Kidney glomerular epithelial cell (primary cell): ENCODE results near the gene LRRC37B.
A peak's percentile ranks its signal among the peaks of the same experiment; 100 is the strongest.
"Not testable (repeated sequence)": the region's sequence is repeated elsewhere in the genome, so short reads cannot be mapped to it uniquely, and the experiment has no call there.

Experiments used
- DNase-seq: peaks from one replicate; lab custom pipeline; 2025; lab: John Stamatoyannopoulos, UW

Gene LRRC37B

DNA sequence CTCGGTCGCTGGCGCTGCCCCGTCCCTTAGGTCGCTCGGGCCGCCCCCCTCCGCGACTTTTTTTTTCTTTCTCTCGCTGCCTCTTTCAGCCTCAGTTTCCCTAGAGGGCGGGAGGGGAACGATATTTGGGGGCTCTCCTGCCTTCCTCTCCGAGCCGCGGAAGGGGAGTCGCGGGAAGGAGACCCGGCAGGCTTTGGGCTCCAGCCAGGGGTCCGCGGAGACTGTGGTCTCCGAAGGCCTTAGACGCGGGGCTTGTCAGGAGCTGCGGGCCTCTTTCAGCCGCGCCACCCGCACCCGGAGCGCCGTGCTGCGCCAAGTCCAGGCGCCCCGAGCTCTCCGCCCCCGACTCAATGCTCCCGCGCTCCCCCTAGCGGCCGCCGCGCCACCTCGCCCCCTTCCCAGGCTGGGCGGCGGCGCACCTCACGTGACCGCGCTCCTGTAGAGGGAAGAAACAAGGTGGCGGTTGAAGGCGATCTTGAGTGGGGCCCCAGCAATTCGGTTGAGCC lies at the start of gene LRRC37B:
LRRC37B (plus strand) TSS at position 427 of the 506 bp plus-strand sequence. CDS start 14,010 bp downstream, outside the sequence.
- peak; percentile 43 for DNase-seq

DNA sequence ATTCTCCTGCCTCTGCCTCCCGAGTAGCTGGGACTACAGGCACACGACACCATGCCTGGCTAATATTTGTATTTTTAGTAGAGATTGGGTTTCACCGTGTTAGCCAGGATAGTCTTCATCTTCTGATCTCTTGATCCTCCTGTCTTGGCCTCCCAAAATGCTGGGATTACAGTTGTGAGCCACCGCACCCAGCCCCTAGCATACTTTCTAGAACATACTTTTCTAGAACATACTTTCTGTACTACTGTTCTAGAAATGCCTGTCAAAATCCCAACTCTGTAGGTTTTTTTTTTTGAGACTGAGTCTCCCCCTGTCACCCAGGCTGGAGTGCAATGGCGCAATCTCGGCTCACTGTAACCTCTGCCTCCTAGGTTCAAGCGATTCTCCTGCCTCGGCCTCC lies 43.1 kb upstream of the LRRC37B start:
- DNase-seq = not testable (repeated sequence)

DNA sequence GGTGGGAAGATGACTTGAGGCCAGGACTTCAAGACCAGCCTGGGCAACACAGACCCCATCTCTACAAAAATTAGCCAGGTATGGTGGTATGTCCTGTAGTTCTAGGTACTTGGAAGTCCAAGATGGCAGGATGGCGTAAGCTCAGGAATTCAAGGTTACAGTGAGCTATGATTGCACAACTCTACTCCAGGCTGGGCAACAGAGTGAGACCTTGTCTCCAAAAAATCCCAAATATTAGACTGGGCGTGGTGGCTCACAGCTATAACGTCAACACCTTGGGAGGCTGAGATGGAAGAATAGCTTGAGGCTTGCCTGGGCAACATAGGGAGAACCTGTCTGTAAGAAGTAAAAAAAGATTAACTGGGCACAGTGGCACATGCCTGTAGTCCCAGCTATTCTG lies 39.5 kb upstream of the LRRC37B start:
- no peak for DNase-seq

DNA sequence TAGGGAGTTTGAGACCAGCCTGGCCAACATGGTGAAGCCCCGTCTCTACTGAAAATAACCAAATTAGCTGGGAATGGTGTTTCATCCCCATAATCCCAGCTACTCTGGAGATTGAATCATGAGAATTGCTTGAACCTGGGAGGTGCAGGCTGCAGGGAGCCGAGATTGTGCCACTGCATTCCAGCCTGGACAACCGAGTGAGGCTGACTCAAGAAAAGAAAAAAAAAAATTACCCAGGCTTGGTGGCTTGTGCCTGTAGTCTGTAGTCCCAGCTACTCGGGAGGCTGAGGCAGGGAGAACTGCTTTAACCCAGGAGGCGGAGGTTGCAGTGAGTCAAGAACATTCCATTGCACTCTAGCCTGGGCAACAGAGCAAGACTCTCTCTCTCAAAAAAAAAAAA lies 36.8 kb upstream of the LRRC37B start:
- not testable (repeated sequence) for DNase-seq

DNA sequence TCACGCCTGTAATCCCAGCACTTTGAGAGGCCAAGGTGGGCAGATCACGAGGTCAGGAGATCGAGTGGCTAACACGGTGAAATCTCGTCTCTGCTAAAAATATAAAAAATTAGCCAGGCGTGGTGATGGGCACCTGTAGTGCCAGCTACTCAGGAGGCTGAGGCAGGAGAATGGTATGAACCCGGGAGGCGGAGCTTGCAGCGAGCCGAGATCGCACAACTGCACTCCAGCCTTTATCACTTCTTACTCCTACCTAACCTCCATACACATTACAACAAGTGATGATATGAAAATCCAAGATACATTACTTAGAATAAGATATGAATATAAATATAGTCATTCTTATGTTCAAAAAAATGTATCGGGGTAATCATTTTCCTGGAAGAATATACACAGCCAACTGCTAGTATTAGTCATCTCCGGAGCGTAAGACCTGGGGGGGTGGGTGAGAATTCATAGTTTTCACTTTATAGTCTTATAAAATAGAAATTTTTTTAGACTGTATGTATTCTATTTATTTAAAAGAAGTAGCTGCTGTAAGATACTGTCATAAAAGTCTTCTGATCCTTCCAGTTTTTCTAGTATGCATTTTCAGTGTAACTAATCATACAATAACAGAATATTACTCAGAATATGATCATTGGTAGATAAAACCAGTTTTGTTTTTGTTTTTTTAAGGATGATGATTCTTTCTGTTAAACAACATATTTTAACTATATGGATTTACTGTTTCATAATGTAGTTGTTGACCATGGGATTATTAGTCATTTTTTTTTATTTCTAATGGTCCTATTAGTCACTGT lies 32.7 kb upstream of the LRRC37B start:
- not testable (repeated sequence) for DNase-seq

DNA sequence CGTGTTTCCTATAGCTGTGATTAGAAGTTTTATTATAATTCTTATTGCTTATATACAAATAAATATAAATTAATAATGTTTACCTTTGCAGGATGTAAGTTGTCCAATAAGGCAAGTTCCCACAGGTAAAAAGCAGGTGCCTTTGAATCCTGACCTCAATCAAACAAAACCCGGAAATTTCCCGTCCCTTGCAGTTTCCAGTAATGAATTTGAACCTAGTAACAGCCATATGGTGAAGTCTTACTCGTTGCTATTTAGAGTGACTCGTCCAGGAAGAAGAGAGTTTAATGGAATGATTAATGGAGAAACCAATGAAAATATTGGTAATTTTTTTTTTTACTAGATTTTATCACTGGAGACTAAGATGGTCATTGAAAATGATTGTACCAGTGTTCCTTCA lies 31.8 kb upstream of the LRRC37B start:
- not testable (repeated sequence) for DNase-seq

DNA sequence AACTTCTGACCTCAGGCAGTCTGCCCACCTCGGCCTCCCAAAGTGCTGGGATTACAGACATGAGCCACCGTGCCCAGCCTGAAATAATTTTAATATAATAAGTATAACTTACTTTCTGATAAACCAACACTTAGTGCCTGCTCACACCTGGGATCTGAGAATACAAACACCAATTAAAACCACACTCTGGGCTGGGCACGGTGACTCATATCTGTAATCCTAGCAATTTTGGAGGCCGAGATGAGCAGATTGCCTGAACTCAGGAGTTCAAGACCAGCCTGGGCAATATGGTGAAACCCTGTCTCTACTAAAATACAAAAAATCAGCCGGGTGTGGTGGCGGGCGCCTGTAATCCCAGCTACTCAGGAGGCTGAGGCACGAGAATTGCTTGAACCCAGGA lies 15.4 kb upstream of the LRRC37B start:
- not testable (repeated sequence) for DNase-seq

DNA sequence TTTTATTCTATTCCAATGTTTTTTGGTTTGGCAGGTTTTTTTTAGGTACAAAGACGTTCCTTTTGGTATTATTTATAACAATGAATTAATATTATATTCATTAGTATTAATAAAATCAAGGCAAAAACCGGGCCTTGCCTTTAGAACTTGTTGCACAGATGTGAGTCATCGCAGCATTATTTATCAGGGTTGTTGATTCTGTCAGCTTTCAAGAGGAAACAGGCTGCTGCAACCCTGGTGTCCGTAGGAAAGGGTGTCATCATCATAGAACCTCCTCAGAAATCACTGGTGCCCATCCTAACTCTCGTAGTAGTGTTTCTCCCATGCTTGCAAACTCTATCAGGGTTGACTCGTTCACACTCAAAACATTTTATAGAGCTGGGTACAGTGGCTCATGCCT lies 10.2 kb upstream of the LRRC37B start:
- no peak for DNase-seq

DNA sequence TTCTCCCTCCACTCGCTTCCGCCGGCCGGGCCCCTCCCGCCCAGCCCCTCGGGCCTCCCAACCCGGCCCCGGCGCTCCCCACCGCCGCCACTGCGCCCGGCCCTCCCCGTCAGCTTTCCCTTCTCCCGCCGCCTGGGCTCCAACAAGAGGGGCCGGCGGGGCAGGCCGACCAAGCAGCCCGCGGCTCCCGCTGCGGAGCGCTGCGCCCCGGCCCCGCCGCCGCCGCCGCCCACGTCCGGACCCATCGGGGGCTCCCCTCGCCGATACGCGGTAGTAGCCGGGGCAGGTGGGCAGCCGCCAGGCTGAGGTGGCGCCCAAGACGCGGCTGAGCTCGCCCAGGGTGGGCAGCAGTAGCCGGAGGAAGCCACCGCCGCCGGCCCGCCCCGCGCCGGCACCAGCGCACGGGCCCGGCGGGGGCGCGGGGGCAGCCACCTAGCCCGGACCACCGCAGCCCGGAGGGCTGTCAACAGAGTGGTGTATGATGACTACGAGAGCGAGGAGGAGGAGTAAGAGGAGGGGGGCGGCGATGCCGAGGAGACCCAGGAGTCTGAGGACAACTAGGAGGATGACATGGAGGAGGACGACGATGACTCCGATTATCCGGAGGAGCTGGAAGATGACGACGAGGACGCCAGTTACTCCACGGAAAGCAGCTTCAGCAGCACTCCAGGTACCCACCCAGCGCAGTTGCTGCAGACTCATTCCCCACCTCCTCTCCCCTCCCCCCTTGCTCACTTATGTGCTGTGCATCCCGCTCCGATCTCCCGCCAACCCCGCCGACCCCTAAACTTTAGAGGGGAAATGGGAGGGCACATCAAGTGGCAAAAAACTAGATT lies 498 bp downstream of the LRRC37B start:
- no peak for DNase-seq

DNA sequence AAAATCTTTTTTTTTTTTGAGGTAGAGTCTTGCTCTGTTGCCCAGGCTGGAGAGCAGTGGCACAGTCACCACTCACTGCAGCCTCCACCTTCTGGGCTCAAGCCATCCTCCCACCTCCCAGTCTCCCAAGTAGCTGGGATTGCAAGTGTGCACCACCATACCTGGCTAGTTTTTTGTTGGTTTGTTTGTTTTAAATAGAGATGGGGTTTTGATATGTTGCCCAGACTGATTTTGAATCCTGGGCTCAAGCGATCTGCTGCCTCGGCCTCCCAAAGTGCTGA lies 2.0 kb downstream of the LRRC37B start:
- DNase-seq = no peak

DNA sequence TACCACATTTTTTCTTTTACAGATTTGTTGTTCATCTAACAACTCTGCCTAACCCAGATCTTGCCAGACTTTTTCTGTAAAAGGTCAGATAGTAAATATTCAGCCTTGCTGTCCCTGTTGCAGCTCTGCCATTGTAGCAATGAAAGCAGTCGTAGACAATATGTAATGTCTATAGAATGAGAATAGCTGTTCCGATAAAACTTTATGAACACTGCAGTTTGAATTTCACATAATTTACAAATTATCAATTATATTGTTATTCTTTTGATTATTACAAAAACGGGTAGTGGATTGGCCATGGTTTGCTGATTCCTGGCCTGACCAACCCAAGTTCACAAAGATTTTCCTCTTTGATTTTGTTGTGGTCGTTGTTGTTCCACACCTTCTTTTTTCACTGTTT lies 2.9 kb downstream of the LRRC37B start:
- no peak for DNase-seq

DNA sequence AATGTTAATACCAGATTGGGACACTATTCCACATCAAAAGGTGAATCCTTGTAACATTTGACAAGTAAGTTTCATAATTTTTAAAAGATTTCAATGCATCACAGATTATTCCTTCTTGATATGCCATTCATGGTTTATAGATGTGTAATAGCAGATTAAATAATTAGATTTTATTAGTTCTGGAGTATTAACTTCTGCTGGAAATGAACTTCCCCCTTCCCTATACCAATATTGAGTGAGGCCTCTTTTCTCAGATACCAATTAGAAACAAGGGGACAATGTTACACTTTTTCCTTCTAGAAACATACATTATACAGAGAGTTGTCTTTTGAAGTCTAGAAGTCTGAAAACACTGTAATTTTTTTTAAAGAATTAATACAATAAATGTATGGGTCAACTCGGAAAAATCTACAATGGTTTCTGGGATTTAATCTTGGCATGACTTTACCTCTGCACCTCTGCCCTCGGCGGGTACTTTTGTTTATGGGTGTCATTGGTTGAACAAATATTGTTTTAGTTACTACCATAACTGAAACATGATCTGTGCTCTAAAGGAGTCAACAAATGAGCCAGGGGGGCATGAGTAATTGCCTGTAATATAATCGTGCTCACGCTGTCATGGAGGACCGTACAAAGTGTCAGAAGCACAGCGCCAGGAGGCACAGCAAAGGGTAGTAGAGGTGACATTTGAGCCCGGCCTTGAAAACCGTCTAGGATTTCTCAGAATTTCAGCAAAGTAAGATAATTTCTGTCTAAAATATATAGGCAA lies 8.2 kb downstream of the LRRC37B start:
- no peak for DNase-seq

DNA sequence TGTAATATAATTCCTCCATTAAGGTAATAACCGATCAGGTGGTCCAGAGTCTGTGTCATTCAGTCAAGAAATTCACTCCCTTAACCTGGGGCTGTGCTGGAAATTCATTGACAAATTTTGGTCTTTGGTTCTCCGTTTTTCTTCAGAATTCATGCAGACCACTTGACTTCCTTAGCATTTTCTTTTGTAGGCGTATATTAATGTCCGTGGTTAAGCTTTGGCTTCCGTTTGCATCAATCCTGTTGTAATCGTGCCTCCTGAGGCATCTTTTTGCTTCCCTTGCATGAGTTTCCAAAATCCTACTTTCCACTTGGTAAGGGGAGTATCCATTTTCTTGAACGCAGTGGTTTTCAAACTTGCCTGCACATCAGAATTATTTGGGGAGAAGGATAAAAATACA lies 9.0 kb downstream of the LRRC37B start:
- DNase-seq = no peak

DNA sequence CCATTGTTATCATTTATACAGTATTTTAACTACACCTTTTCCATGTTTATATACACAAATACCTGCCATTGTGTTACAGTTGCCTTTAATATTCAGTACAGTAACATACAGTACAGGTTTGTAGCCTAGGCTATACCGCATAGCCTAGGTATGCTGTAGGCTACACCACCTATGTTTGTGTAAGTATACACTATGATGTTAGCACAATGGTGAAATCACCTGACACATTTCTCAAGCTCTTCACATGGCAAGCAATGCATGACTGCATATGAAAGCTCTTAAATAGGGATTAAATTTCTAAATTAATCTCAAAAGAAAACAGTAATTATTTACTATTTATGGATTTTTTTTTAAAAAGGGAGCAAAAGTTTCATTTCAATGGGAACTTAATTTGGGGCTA lies 12.0 kb downstream of the LRRC37B start:
- DNase-seq = no peak

DNA sequence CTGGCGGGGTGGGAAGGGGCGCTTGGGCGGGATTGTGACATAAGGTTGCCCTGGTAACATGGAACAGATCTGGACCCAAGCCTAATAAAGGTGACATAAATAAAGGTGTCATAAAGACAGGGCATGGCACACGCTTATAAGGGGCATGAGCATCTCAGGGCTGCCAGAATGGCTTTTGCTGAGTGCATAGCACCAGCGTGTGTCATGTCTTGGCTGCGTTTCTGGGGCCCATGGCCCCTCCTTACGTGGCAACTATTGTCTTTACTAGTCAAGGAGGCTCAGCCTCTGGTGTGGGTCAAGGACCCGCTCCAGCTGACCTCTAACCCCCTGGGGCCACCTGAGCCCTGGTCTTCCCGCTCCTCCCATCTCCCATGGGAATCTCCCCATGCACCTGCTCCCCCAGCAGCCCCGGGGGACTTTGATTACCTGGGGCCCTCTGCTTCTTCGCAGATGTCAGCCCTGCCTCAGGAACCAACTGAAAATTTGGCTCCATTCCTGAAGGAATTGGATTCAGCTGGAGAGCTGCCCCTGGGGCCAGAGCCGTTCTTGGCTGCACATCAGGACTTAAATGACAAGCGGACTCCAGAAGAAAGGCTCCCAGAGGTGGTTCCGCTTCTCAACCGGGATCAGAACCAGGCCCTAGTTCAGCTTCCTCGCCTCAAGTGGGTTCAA lies 13.9 kb downstream of the LRRC37B start:
- no peak for DNase-seq

DNA sequence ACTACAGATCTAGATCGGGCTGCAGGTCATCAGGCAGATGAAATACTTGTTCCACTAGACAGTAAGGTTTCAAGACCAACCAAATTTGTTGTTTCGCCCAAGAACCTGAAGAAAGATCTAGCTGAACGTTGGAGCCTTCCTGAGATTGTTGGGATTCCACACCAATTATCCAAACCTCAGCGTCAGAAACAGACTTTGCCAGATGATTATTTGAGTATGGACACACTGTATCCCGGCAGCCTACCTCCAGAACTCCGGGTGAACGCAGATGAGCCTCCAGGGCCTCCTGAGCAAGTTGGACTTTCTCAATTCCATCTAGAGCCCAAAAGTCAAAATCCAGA lies 14.4 kb downstream of the LRRC37B start:
- DNase-seq = no peak

DNA sequence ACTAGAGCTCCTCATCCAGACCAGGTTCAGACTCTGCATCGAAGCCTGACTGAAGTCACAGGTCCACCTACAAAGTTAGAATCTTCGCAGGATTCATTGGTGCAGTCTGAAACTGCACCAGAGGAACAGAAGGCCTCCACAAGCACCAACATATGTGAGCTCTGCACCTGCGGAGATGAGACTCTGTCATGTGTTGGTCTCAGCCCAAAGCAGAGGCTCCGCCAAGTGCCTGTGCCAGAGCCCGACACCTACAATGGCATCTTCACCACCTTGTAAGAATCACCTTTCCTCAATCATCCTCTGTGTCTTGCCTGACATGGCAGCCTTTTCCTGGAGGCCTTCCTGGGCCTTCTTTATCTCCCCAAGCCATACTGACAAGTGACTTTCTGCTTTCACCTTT lies 15.4 kb downstream of the LRRC37B start:
- DNase-seq = not testable (repeated sequence)

DNA sequence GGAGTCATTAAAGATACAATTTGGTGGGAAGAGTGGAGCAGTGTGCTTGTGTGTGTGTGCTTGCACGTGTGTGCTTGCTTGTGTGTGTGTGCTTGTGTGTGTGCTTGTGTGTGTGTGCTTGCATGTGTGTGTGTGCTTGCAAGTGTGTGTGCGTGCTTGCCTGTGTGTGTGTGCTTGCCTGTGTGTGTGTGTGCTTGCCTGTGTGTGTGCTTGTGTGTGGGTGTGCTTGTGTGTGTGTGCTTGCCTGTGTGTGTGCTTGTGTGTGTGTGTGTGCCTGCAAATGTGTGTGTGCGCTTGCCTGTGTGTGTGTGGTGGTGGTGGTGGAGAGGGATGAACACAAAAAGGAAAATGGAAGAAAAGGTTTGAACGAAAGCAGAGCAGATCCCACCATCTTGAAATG lies 20.1 kb downstream of the LRRC37B start:
- not testable (repeated sequence) for DNase-seq

DNA sequence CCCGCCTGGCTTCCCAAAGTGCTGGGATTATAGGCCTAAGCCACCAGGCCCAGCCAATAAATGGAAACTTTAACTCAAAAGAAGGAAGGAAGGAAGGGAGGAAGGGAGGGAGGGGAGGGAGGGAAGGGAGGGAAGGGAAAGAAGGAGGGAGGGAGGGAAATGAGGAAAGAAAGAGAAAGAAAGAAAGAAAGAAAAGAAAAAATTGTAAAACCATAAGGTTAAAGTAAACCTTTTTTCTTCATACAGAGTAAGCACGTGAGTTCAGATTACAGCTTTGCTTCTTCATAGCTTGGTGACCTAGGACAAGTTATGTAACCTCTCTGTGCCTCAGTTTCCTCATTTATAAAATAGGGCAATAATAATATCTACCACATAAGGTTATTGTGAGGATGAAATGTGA lies 26.0 kb downstream of the LRRC37B start:
- no peak for DNase-seq

DNA sequence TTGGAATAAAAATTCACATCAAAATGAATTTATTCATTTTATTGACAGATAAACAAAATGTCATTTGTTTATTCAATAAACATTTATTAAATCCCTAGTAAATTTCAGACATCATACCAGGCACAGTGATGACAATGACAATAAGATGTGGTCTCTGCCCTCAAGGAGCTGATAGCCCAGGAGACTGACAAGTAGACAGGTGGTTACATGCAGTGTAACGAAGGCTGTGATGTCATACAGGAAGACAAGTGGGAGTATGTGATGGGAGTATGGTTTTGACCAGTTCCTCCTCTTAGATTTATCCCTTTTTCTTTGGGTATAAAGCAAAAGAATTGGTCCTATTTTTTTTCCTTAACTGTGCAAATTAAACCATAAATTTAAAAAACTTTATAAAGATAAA lies 26.6 kb downstream of the LRRC37B start:
- not testable (repeated sequence) for DNase-seq

DNA sequence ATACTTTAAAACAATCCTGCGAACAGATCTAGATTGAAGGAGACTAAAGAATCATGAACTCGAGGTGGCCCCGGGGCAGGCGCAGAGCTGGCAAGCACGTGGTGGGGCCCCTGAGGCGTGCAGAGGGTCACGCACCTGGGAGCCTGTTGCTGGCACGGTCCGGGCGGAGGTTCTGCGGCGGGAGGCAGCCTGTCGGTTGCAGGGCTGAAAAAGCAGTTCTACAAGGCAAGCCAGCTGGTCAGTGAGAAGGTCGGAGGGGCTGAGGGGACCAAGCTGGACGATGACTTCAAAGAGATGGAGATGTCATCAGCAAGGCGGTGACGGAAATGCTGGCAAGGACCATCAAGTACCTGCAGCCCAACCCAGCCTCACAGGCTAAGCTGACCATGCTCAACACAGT lies 33.1 kb downstream of the LRRC37B start:
- DNase-seq = not testable (repeated sequence)

DNA sequence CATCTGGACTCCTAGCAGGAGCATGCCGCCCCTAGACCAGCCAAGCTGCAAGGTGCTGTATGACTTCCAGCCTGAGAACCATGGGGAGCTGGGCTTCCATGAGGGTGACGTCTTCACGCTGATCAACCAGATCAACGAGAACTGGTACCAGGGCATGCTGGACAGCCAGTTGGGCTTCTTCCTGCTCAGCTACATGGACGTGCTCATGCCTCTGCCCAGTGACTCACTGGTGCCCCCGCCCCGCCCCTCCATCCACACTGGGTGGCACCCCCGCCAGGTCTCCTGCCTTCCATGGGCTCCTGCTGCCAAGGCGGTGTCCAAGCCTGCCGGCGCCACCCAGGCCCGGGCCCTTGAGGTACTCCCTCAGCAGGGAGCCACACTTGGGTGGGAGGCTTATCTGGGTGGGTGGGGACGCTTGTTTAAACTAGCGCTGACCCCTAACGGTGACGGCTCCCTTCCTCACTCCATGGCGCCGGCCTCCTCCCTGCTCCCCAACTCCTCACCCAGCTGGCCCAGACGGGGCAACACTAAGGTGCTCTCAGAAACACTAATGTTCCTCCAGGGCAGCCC lies 34.2 kb downstream of the LRRC37B start:
- DNase-seq = not testable (repeated sequence)
